Fibroblast of mammary gland (primary cell): ENCODE data around the gene SORCS2.

Source experiments
- DNase-seq: peaks from one replicate; pipeline ENCODE4 v3.0.0-alpha.2; 2010; ENCODE audit warnings: low read depth
- H3K4me3 ChIP-seq: 2 replicates; pipeline ENCODE4 v1.5.1; 2011; ENCODE audit warnings: low read depth, mild to moderate bottlenecking, low read length, moderate library complexity; ENCODE audit not compliant: control insufficient read depth
- TF ChIP-seq, protein P1 (sequence below): conservative IDR thresholded peaks from 2 replicates; pipeline ENCODE4 v1.5.1; 2011; ENCODE audit warnings: low read depth, low read length, inconsistent platforms; ENCODE audit not compliant: control insufficient read depth, insufficient read depth

The SORCS2 gene

GRCh38 chr4:7549866-7550265 is 357.5 kb downstream of the SORCS2 start:
- no peak for DNase-seq
- TF ChIP-seq, protein P1, sequence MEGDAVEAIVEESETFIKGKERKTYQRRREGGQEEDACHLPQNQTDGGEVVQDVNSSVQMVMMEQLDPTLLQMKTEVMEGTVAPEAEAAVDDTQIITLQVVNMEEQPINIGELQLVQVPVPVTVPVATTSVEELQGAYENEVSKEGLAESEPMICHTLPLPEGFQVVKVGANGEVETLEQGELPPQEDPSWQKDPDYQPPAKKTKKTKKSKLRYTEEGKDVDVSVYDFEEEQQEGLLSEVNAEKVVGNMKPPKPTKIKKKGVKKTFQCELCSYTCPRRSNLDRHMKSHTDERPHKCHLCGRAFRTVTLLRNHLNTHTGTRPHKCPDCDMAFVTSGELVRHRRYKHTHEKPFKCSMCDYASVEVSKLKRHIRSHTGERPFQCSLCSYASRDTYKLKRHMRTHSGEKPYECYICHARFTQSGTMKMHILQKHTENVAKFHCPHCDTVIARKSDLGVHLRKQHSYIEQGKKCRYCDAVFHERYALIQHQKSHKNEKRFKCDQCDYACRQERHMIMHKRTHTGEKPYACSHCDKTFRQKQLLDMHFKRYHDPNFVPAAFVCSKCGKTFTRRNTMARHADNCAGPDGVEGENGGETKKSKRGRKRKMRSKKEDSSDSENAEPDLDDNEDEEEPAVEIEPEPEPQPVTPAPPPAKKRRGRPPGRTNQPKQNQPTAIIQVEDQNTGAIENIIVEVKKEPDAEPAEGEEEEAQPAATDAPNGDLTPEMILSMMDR = no peak
- H3K4me3 ChIP-seq = no peak overlapping the region

DNA sequence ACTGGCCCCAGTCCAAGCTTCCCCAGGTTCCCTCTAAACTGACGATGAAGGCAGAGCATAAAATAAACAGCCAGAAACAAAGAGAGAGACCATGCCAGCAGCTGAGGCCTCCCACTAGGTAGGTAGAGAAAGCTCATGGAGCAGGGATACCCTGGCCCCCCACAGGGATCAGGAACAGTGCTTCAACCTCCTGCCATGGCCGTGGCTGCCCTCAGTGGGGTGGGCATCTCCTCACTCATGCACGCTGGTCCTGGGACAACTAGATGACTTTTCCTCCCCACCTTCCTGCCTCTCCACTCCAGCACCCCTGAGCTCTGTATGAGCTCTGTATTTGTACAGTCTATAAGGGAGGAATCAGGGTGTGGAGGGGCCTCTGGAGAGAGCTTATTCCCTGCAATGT is 360.1 kb downstream of the SORCS2 start:
- no peak for DNase-seq
- H3K4me3 ChIP-seq = no peak overlapping the region
- TF ChIP-seq, protein P1 = no peak

DNA sequence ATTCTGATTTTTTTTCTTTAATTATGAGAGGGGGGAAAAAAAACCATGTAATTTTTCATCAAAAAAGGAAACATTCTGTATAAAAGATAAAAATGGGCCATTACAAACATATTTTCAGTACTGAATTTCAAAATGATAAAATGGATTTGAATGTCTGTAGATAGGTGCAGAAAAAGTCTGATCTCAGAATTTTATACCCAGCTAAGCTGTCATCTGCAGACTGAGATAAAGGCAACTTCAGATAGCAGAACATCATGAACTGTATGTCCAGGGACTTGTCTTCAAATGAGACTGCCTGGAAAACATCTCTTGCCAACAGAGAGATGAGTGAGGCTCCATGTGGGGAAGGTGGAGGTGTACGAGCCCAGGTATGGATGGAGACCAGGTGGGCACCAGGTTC is 360.9 kb downstream of the SORCS2 start:
- DNase-seq = no peak
- TF ChIP-seq, protein P1 = no peak
- no peak overlapping the region for H3K4me3 ChIP-seq

DNA sequence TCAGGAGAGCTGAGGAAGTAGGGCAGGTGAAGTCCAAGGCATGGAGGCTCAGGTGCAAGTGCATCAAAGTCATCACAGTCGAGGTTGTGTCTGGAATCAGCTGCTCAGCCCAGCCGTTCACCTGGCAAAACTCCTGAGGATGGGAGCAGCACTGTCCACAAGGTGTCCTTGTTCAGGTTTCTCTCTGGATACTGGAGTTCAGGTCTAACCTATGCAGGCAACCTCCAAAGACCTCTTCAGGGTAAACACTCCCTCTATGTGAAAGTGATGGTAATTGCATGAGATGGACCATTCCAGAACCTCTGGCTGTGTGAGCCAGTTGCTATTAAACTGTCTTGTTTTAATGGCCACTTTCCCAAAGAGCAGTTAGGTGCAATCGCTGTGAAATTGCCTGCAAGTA is 362.6 kb downstream of the SORCS2 start:
- no peak for DNase-seq
- TF ChIP-seq, protein P1 = no peak
- H3K4me3 ChIP-seq = no peak overlapping the region

DNA sequence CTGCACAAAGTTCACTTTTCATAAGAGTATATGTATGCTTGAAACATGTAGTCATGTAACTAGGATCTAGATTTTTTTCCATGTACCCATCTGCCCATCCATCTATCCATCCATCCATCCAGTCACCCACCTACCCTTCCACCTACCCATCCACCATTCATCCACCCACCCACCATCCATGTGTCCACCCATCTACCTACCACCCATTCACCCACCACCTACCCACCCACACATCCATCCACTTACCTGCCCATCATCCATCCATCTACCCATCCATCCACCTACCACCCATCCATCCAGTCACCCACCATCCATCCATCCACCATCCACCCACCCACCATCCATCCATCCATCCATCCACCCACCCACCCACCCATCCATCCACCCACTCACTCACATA is 364.2 kb downstream of the SORCS2 start:
- DNase-seq = no peak
- no peak overlapping the region for H3K4me3 ChIP-seq
- TF ChIP-seq, protein P1 = no peak

- TF ChIP-seq, protein P1 = no peak
- DNase-seq = peak; percentile 64
- no peak overlapping the region for H3K4me3 ChIP-seq
These were observed 365.1 kb downstream of the SORCS2 start for GRCh38 chr4:7557456-7557855.

DNA sequence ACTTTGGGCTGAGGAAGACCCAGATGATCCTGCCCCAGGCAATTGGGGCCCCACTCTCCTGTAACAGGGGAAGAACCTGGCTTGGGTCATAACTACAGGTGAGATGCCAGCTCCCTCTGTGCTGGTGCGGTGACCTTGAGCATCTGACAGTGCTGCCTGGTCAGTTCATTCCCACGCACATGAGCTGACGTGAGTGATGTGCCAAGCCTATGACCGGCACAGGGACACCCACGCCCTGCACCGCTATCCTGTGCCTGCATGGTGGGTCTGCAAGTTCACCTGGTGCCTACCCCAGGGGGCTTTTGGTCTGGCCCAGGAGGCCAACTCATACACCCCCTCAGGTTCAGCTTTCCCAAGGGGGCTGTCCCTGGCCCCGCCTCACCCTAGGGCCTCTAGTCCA is 366.1 kb downstream of the SORCS2 start:
- DNase-seq = no peak
- no peak overlapping the region for H3K4me3 ChIP-seq
- TF ChIP-seq, protein P1 = no peak
